DOHH2 (cell line): ENCODE results near the gene CAPG.

Experiments used
- H3F3A ChIP-seq: fragments of 200-600 bp; sonication (generic), shearing (Covaris generic); 2 replicates; pipeline ENCODE4 v1.6.0; 2016; ENCODE audit warnings: antibody characterized with exemption, mild to moderate bottlenecking; ENCODE audit not compliant: control insufficient read depth, insufficient read depth
- H3K27ac ChIP-seq: fragments of 200-600 bp; sonication (generic); 2 replicates; pipeline ENCODE4 v1.5.1; 2014; ENCODE audit warnings: low read depth, mild to moderate bottlenecking, low read length, moderate library complexity
- H3K27me3 ChIP-seq: fragments of 200-600 bp; sonication (generic); 2 replicates; pipeline ENCODE4 v1.6.1; 2014; ENCODE audit warnings: mild to moderate bottlenecking, low read length, mixed read lengths; ENCODE audit not compliant: control insufficient read depth
- H3K36me3 ChIP-seq: fragments of 200-600 bp; sonication (generic); 2 replicates; pipeline ENCODE4 v1.6.1; 2014; ENCODE audit warnings: mild to moderate bottlenecking, low read length, moderate library complexity, mixed read lengths; ENCODE audit not compliant: control insufficient read depth
- H3K4me1 ChIP-seq: fragments of 200-600 bp; sonication (generic); 2 replicates; pipeline ENCODE4 v1.6.1; 2014; ENCODE audit warnings: mild to moderate bottlenecking, low read length, mixed read lengths; ENCODE audit not compliant: control insufficient read depth
- H3K4me2 ChIP-seq: fragments of 200-600 bp; sonication (generic); 2 replicates; pipeline ENCODE4 v1.6.0; 2014; ENCODE audit warnings: mild to moderate bottlenecking, low read length, moderate library complexity
- H3K4me3 ChIP-seq: fragments of 200-600 bp; sonication (generic); 2 replicates; pipeline ENCODE4 v1.5.1; 2014; ENCODE audit warnings: mild to moderate bottlenecking, low read length, mixed read lengths
- H3K79me2 ChIP-seq: fragments of 200-600 bp; sonication (generic); 2 replicates; pipeline ENCODE4 v1.6.1; 2014; ENCODE audit warnings: mild to moderate bottlenecking, low read length, mixed read lengths; ENCODE audit not compliant: control insufficient read depth
- H3K9me2 ChIP-seq: fragments of 200-600 bp; sonication (generic); replicated peaks from 2 replicates; pipeline ENCODE4 v1.6.1; 2014; ENCODE audit warnings: mild to moderate bottlenecking, low read length, mixed read lengths; ENCODE audit not compliant: control insufficient read depth
- H3K9me3 ChIP-seq: fragments of 200-600 bp; sonication (generic); 2 replicates; pipeline ENCODE4 v1.6.1; 2014; ENCODE audit warnings: antibody characterized with exemption, low read length, mixed read lengths; ENCODE audit not compliant: control insufficient read depth, insufficient read depth
- H4K20me1 ChIP-seq: fragments of 200-600 bp; sonication (generic); 2 replicates; pipeline ENCODE4 v1.6.0; 2014; ENCODE audit warnings: low read depth, mild to moderate bottlenecking, antibody characterized with exemption, low read length, moderate library complexity; ENCODE audit not compliant: control insufficient read depth, insufficient read depth
- EZH2phosphoT487 ChIP-seq: fragments of 200-600 bp; sonication (generic); IDR thresholded peaks from 2 replicates; pipeline ENCODE4 v1.6.1; 2017; ENCODE audit warnings: borderline replicate concordance, mild to moderate bottlenecking, antibody characterized with exemption, low read length, moderate library complexity, mixed read lengths
- TF ChIP-seq, protein P1 (sequence below): fragments of 200-600 bp; sonication (generic); IDR thresholded peaks from one replicate; pipeline ENCODE4 v1.5.1; 2014; ENCODE audit warnings: antibody characterized with exemption, mild to moderate bottlenecking, low read depth, low read length; ENCODE audit not compliant: poor library complexity, severe bottlenecking

Gene CAPG

GRCh38 chr2:85395912-85396475, 14.2 kb downstream of the CAPG start:
- Histone ChIP-seq H3K36me3 (no peaks in the 10 kb centered on the region), H3K4me3 (no peak overlapping the region), H3K4me1 (peaks cover 4% of the 10 kb centered on the region), H3K27me3 (no peaks in the 10 kb centered on the region), H4K20me1 (no peaks in the 10 kb centered on the region), H3K9me3 (no peaks in the 10 kb centered on the region), H3K27ac (no peak overlapping the region), H3K79me2 (no peaks in the 10 kb centered on the region), H3K4me2 (no peak overlapping the region), H3F3A (no peaks in the 10 kb centered on the region), H3K9me2 (no peaks in the 10 kb centered on the region)
- TF ChIP-seq, protein P1, sequence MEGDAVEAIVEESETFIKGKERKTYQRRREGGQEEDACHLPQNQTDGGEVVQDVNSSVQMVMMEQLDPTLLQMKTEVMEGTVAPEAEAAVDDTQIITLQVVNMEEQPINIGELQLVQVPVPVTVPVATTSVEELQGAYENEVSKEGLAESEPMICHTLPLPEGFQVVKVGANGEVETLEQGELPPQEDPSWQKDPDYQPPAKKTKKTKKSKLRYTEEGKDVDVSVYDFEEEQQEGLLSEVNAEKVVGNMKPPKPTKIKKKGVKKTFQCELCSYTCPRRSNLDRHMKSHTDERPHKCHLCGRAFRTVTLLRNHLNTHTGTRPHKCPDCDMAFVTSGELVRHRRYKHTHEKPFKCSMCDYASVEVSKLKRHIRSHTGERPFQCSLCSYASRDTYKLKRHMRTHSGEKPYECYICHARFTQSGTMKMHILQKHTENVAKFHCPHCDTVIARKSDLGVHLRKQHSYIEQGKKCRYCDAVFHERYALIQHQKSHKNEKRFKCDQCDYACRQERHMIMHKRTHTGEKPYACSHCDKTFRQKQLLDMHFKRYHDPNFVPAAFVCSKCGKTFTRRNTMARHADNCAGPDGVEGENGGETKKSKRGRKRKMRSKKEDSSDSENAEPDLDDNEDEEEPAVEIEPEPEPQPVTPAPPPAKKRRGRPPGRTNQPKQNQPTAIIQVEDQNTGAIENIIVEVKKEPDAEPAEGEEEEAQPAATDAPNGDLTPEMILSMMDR = no peak
- TF ChIP-seq EZH2phosphoT487 = no peak

- Histone ChIP-seq H3K9me3 (no peaks in the 10 kb centered on the region), H3K27me3 (no peaks in the 10 kb centered on the region), H3K4me3 (no peak overlapping the region), H3K36me3 (no peaks in the 10 kb centered on the region), H3K27ac (no peak overlapping the region), H3K9me2 (no peaks in the 10 kb centered on the region), H4K20me1 (no peaks in the 10 kb centered on the region), H3K4me1 (peaks cover 4% of the 10 kb centered on the region), H3F3A (no peaks in the 10 kb centered on the region), H3K79me2 (no peaks in the 10 kb centered on the region), H3K4me2 (no peak overlapping the region)
- TF ChIP-seq EZH2phosphoT487 = no peak
- TF ChIP-seq, protein P1 = no peak
These were observed 15.2 kb downstream of the CAPG start for GRCh38 chr2:85394976-85395375.

DNA sequence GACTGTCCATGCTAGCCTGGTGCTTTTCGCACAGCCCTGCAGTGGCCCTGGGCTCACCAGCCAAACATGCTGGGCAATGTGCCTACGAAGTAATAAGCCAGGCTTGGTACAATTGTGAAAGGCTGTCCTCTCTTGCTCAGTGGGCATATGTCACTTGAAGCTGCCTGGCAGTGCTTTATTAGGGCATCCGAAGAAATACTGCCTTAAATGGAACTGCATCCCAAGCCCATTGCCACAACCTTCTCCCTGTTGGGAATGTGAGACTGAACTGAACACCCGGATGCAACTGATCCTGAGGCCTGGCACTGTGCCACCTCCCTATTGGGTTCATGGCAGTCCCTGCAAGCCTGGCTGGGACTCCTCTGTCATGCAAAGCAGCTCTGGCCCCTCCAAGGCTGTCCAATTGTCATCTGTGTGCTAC, 15.9 kb downstream of the CAPG start:
- no peaks in the 10 kb centered on the region for H3K36me3 ChIP-seq
- peaks cover 4% of the 10 kb centered on the region for H3K4me1 ChIP-seq
- H3K27me3 ChIP-seq = no peaks in the 10 kb centered on the region
- no peak overlapping the region for H3K4me3 ChIP-seq
- H3K4me2 ChIP-seq = no peak overlapping the region
- TF ChIP-seq EZH2phosphoT487 = no peak
- TF ChIP-seq, protein P1 = no peak
- H3K79me2 ChIP-seq = no peaks in the 10 kb centered on the region
- H3K27ac ChIP-seq = no peak overlapping the region
- no peaks in the 10 kb centered on the region for H3K9me3 ChIP-seq
- H3K9me2 ChIP-seq = no peaks in the 10 kb centered on the region
- H3F3A ChIP-seq = no peaks in the 10 kb centered on the region
- H4K20me1 ChIP-seq = no peaks in the 10 kb centered on the region

DNA sequence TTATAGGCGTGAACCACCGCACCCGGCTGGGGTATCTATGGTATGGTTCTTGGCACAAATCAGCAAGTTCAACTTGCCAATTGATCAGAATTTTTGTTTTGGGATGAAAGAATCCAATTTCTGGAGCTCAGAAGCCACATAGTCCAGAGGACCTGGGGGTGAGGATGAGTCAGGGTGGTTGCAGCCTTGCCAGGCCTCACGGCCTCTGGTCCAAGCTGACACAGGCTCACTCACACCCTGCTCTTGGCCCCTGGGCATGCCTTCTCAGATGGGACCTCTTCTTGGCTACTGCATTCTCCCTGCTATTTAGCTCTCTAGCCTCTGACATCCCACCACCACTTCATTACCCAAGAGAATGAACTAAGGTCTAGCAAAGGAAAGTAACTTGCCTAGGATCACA, 16.3 kb downstream of the CAPG start:
- H3K79me2 ChIP-seq = no peaks in the 10 kb centered on the region
- peaks cover 4% of the 10 kb centered on the region for H3K4me1 ChIP-seq
- TF ChIP-seq, protein P1 = no peak
- no peak for TF ChIP-seq EZH2phosphoT487
- H4K20me1 ChIP-seq = no peaks in the 10 kb centered on the region
- H3K9me2 ChIP-seq = no peaks in the 10 kb centered on the region
- H3K4me2 ChIP-seq = no peak overlapping the region
- no peak overlapping the region for H3K4me3 ChIP-seq
- H3F3A ChIP-seq = no peaks in the 10 kb centered on the region
- H3K27ac ChIP-seq = no peak overlapping the region
- H3K9me3 ChIP-seq = no peaks in the 10 kb centered on the region
- H3K36me3 ChIP-seq = no peaks in the 10 kb centered on the region
- H3K27me3 ChIP-seq = no peaks in the 10 kb centered on the region
